ENCODE data around the gene CNGA4. TPM values are rescaled to one million over a fixed set of nuclear protein-coding genes. Genes with fewer than 3 reads are reported as not detected.

The CNGA4 gene
- total and polyA plus RNA-seq, 2 donors (not counting 1 experiment from before 2014, with no cell fraction given): 0.79 to 1.9 TPM

DNA sequence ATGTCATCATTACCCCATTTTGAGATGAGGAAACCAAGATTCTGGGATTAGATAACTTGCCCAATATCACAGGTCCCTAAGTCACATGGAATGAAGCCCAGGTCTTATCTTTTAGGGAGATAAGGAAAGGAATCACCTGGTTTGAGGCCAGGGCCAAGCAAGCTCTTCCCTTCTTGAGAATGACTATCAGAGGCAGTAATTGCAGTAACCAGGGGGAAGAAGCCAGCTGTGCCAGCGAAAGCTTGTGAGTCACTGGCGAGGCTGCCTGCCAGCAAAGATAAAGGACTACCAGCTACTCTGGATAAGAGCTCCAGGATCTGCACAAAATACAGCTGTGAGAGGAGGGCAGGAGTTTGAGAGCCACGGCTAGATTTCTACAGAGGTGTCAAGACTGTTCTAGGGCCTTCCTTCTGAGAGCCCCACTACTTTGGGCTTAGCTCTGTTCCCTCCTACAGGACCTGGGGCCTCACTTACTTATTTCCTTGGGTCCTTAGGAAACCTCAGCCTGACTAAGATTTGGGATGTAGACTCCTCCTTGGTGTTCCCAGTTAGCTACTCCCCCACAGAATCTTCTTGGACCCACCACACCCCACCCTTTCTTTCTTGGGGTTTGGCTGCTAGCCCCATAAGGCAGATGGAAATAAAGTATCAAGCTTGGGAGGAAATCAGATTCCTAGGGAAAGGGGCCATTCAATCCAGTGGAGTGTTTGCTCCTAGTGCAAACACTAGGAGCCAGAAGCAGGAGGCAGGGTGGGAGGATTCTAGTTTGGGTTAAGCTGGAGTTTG lies 11.1 kb downstream of the CNGA4 start:
- Histone ChIP-seq H3K36me3 (replicated peaks in 1 of 2; ENCODE audit: control extremely low read depth in 1 of 2, control insufficient read depth in 1 of 2, extremely low read depth in 1 of 2, insufficient read depth in 2 of 2, low read length in 1 of 2) (no peaks in the 10 kb centered on the region), H4K20me1 (ENCODE audit: control insufficient read depth, insufficient read depth, low read length, poor library complexity, severe bottlenecking) (no peaks in the 10 kb centered on the region), H3K27me3 (replicated peaks in 1 of 4; ENCODE audit: control extremely low read depth in 1 of 4, control insufficient read depth in 3 of 4, insufficient read depth in 4 of 4, low read length in 3 of 4) (peaks cover 0 to 7% (median 0%) of the 10 kb centered on the region in 4 experiments), H3K27ac (ENCODE audit: low read length in 2 of 2) (no peak overlapping the region), H3K4me1 (ENCODE audit: control insufficient read depth in 2 of 2, insufficient read depth in 2 of 2, low read length in 2 of 2) (no peaks in the 10 kb centered on the region), H2AFZ (ENCODE audit: insufficient read depth, low read depth, low read length, poor library complexity, severe bottlenecking) (no peak overlapping the region), H3K4me3 (ENCODE audit: control extremely low read depth in 1 of 5, extremely low read depth in 1 of 5, insufficient read depth in 1 of 5, low read depth in 2 of 5, low read length in 4 of 5) (no peak overlapping the region), H3K9me3 (ENCODE audit: control extremely low read depth in 1 of 3, control insufficient read depth in 2 of 3, insufficient read depth in 1 of 3, low read length in 2 of 3) (peaks cover 0 to 3% (median 0%) of the 10 kb centered on the region in 3 donors), H3K9ac (ENCODE audit: low read length) (no peak overlapping the region), H3K4me2 (replicated peaks; ENCODE audit: low read depth, low read length, poor library complexity, severe bottlenecking) (no peak overlapping the region), H3K79me2 (ENCODE audit: control insufficient read depth, insufficient read depth, low read length) (no peaks in the 10 kb centered on the region)
- 73% methylated on average over 3 of the region's 3 CpGs for WGBS (ENCODE audit: insufficient coverage)
- no peak for ATAC-seq (ENCODE audit: low read depth)
- intact Hi-C loops (cut with micrococcal nuclease): loop anchor here (5.0 kb wide), 1 partner anchor 102 kb away; no protein-coding TSS in a partner anchor
- H3K9me3 Mint-ChIP-seq (ENCODE audit: insufficient read depth): no peaks in the 10 kb centered on the region
- H3K4me1 Mint-ChIP-seq: no peaks in the 10 kb centered on the region
- H3K4me3 Mint-ChIP-seq: no peak overlapping the region
- CTCF ChIA-PET: interaction anchor here (1.0 to 2.8 kb wide), 4 partner anchors 11 to 129 kb away, joined by 3 to 20 read pairs (median 4); no protein-coding TSS in a partner anchor
- peaks cover 3% of the 10 kb centered on the region for H3K27me3 Mint-ChIP-seq
- TF ChIP-seq CTCF (IDR thresholded peaks at IDR 0.05): no peak
- TF ChIP-seq EZH2 (IDR thresholded peaks at IDR 0.05; ENCODE audit: borderline replicate concordance, insufficient read depth, low read depth, low read length, poor library complexity, severe bottlenecking): no peak
- H3K27ac Mint-ChIP-seq: no peak overlapping the region
- POLR2A ChIA-PET: no interaction called here
- DNase-seq: no peak

All from B cell (primary cell).